ENCODE results near the gene EID2B. TPM values are rescaled to one million over a fixed set of nuclear protein-coding genes. Genes with fewer than 3 reads are reported as not detected.
A peak's percentile ranks its signal among the peaks of the same experiment; 100 is the strongest.

The EID2B gene
- total and polyA plus RNA-seq, 10 donors: 2.0 to 5.7 (median 4.7) TPM

GRCh38 chr19:39499932-39500331 lies 32.7 kb downstream of the EID2B start:
- Histone ChIP-seq H3K9me3 (no peaks in the 10 kb centered on the region), H3K36me3 (no peaks in the 10 kb centered on the region), H3K4me1 (peaks cover 14 to 33% (median 28%) of the 10 kb centered on the region in 6 donors), H3K27ac (no peak overlapping the region), H3K4me3 (no peak overlapping the region), H3K27me3 (replicated peaks in 1 of 7) (peaks cover 3 to 97% (median 63%) of the 10 kb centered on the region in 7 donors)
- no peak for DNase-seq
- intact Hi-C loops (cut with DNase I; ENCODE audit: low total_unique reads): no loop called here
- 76 to 88% (median 81%) methylated on average over 8 of the region's 8 CpGs for whole genome bisulfite sequencing, 5 donors
- TF ChIP-seq POLR2A (IDR thresholded peaks at IDR 0.05) (no peak), POLR2AphosphoS5 (IDR thresholded peaks at IDR 0.05) (no peak), CTCF (IDR thresholded peaks at IDR 0.05 in 8 of 11, conservative IDR thresholded peaks at IDR 0.05 in 3 of 11) (no peak)

GRCh38 chr19:39498798-39499642 lies 33.6 kb downstream of the EID2B start, which contains the start of gene DLL3:
TSS of gene DLL3 (plus strand) at chr19:39498947. CDS start at chr19:39498975, 28 bp downstream.
- peaks cover 3 to 88% (median 54%) of the 10 kb centered on the region in 7 donors for H3K27me3 ChIP-seq (replicated peaks in 1 of 7)
- no peaks in the 10 kb centered on the region for H3K9me3 ChIP-seq
- no peak within 1 kb of the TSS for H3K27ac ChIP-seq
- peaks cover 14 to 33% (median 28%) of the 10 kb centered on the region in 6 donors for H3K4me1 ChIP-seq
- H3K4me3 ChIP-seq: peak within 1 kb of the TSS in 7 of 8 donors; percentile 20 to 65 (median 26)
- no peak for TF ChIP-seq CTCF (IDR thresholded peaks at IDR 0.05 in 8 of 11, conservative IDR thresholded peaks at IDR 0.05 in 3 of 11)
- no peak for TF ChIP-seq POLR2AphosphoS5 (IDR thresholded peaks at IDR 0.05)
- no peak for TF ChIP-seq POLR2A (IDR thresholded peaks at IDR 0.05)
- intact Hi-C loops (cut with DNase I; ENCODE audit: low total_unique reads): no loop called here
- 2 to 3% (median 2%) methylated on average over 52 to 60 of the region's 60 CpGs for WGBS, 5 donors
- H3K36me3 ChIP-seq: no peaks in the 10 kb centered on the region
- DNase-seq: peak; percentile 73

DNA sequence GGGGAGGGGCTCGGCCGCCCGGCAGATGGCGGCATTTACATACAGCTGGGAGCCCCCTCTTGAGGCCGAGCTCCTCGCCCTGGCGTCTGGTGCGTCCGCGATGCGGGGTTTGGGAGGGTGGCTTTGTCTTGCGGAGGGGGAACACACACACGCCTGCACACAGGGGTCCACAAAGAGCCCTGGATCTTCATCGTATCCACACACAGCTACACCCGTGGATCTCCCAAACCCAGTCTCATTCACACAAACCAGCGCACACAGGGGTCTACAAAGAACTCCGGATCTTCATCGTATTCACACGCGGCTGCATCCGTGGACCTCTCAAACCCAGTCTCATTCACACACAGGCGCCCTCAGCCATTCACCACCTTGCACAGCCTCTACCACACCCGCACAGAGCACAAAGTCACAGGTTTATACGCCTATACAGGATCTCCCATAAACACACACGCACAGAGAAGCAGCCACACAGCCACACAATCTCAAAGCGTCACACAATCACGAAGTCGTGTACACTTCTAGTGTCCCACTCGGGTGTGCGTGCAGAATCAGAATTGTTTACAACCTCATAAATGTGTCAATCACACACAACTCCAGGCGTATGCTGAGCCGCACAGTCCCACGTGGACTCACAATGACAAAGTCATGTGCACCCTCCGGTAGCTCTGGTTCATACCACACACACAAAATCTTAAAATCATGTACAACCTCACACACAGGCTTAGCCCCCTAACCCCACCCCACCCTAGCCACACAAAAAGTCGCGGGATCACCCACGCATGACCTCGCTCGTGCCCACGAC lies 34.5 kb downstream of the EID2B start:
- TF ChIP-seq POLR2AphosphoS5 (IDR thresholded peaks at IDR 0.05): peak in 1 of 3 donors; percentile 30
- TF ChIP-seq CTCF (IDR thresholded peaks at IDR 0.05 in 8 of 11, conservative IDR thresholded peaks at IDR 0.05 in 3 of 11): peak in 4 of 11 experiments; percentile 19 to 40 (median 35)
- TF ChIP-seq POLR2A (IDR thresholded peaks at IDR 0.05): no peak
- no peak for DNase-seq
- WGBS, 5 donors: 1 to 2% (median 1%) methylated on average over 38 to 40 of the region's 40 CpGs
- H3K4me1 ChIP-seq: peaks cover 14 to 32% (median 28%) of the 10 kb centered on the region in 6 donors
- intact Hi-C loops (cut with DNase I; ENCODE audit: low total_unique reads): no loop called here
- H3K9me3 ChIP-seq: no peaks in the 10 kb centered on the region
- peak overlapping the region in 6 of 8 donors; percentile 22 to 65 (median 26) for H3K4me3 ChIP-seq
- H3K27me3 ChIP-seq (replicated peaks in 1 of 7): peaks cover 3 to 79% (median 45%) of the 10 kb centered on the region in 7 donors
- H3K36me3 ChIP-seq: no peaks in the 10 kb centered on the region
- no peak overlapping the region for H3K27ac ChIP-seq

All from spleen (tissue), 11 donors.